Measurements from ENCODE around the gene TNFSF11.

Gene TNFSF11

DNA sequence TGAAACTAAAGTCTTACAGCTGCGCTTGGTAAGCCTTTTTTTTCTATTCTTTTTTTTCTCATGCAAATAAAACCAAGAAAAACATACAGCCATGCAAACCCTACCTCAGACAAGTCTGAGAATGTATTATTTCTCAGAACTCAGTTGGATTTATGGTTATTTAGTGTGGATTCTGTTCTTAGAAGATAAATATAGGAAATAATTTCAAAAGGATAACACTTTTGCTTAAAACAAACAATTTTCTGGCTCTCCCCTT lies 40.7 kb upstream of the TNFSF11 start:
- Histone ChIP-seq H3K36me3 (replicated peaks; ENCODE audit: insufficient read depth, low read length) (no peaks in the 10 kb centered on the region), H3K9me3 (replicated peaks; ENCODE audit: insufficient read depth, low read length) (no peaks in the 10 kb centered on the region), H3F3A (ENCODE audit: insufficient read depth, low read length) (no peaks in the 10 kb centered on the region), H3K9me2 (replicated peaks; ENCODE audit: insufficient read depth, low read length) (no peaks in the 10 kb centered on the region), H2AFZ (ENCODE audit: low read length) (no peak overlapping the region), H3K4me3 (ENCODE audit: low read length) (no peak overlapping the region), H3K27ac (ENCODE audit: low read length) (no peak overlapping the region), H3K4me1 (ENCODE audit: low read length) (no peaks in the 10 kb centered on the region), H3K4me2 (ENCODE audit: low read depth, low read length) (no peak overlapping the region), H3K79me2 (ENCODE audit: low read length) (no peaks in the 10 kb centered on the region), H3K9ac (ENCODE audit: low read length) (no peak overlapping the region), H4K20me1 (ENCODE audit: insufficient read depth, low read length) (no peaks in the 10 kb centered on the region), H3K27me3 (replicated peaks; ENCODE audit: insufficient read depth, low read length) (no peaks in the 10 kb centered on the region)
- no peak for TF ChIP-seq EZH2 (optimal IDR thresholded peaks at IDR 0.05; ENCODE audit: low read depth, low read length)
- no peak for TF ChIP-seq EZH2phosphoT487 (IDR thresholded peaks at IDR 0.05; ENCODE audit: low read length)
- TF ChIP-seq, protein P1, sequence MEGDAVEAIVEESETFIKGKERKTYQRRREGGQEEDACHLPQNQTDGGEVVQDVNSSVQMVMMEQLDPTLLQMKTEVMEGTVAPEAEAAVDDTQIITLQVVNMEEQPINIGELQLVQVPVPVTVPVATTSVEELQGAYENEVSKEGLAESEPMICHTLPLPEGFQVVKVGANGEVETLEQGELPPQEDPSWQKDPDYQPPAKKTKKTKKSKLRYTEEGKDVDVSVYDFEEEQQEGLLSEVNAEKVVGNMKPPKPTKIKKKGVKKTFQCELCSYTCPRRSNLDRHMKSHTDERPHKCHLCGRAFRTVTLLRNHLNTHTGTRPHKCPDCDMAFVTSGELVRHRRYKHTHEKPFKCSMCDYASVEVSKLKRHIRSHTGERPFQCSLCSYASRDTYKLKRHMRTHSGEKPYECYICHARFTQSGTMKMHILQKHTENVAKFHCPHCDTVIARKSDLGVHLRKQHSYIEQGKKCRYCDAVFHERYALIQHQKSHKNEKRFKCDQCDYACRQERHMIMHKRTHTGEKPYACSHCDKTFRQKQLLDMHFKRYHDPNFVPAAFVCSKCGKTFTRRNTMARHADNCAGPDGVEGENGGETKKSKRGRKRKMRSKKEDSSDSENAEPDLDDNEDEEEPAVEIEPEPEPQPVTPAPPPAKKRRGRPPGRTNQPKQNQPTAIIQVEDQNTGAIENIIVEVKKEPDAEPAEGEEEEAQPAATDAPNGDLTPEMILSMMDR (IDR thresholded peaks at IDR 0.05; ENCODE audit: low read length): no peak
- no peak for DNase-seq

DNA sequence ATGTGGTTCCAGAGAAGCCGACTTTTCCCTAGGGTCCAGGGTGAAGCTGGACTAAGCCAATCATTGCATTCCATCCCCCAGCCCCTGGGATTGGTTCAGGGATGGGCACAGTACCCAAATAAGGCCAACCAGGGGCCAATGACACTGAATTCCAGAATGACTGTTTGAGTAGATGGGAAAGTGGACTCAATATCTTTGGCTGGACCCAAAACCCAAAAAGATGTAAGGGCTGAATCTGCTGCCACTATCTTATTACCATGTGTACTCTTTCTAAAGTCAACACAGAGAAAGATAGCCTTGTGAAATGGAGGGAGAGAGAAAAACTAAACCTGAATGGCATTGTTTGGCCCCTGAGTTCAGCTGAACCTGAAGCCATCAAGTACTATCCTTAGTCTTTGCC lies 39.2 kb upstream of the TNFSF11 start:
- no peaks in the 10 kb centered on the region for H3K36me3 ChIP-seq (replicated peaks; ENCODE audit: insufficient read depth, low read length)
- no peak overlapping the region for H3K27ac ChIP-seq (ENCODE audit: low read length)
- H3F3A ChIP-seq (ENCODE audit: insufficient read depth, low read length): no peaks in the 10 kb centered on the region
- H3K79me2 ChIP-seq (ENCODE audit: low read length): no peaks in the 10 kb centered on the region
- DNase-seq: no peak
- H3K9me3 ChIP-seq (replicated peaks; ENCODE audit: insufficient read depth, low read length): no peaks in the 10 kb centered on the region
- H3K27me3 ChIP-seq (replicated peaks; ENCODE audit: insufficient read depth, low read length): no peaks in the 10 kb centered on the region
- TF ChIP-seq EZH2 (optimal IDR thresholded peaks at IDR 0.05; ENCODE audit: low read depth, low read length) (no peak), EZH2phosphoT487 (IDR thresholded peaks at IDR 0.05; ENCODE audit: low read length) (no peak)
- TF ChIP-seq, protein P1 (IDR thresholded peaks at IDR 0.05; ENCODE audit: low read length): no peak
- H3K9ac ChIP-seq (ENCODE audit: low read length): no peak overlapping the region
- H3K4me1 ChIP-seq (ENCODE audit: low read length): no peaks in the 10 kb centered on the region
- no peaks in the 10 kb centered on the region for H3K9me2 ChIP-seq (replicated peaks; ENCODE audit: insufficient read depth, low read length)
- no peaks in the 10 kb centered on the region for H4K20me1 ChIP-seq (ENCODE audit: insufficient read depth, low read length)
- no peak overlapping the region for H2AFZ ChIP-seq (ENCODE audit: low read length)
- no peak overlapping the region for H3K4me3 ChIP-seq (ENCODE audit: low read length)
- no peak overlapping the region for H3K4me2 ChIP-seq (ENCODE audit: low read depth, low read length)

DNA sequence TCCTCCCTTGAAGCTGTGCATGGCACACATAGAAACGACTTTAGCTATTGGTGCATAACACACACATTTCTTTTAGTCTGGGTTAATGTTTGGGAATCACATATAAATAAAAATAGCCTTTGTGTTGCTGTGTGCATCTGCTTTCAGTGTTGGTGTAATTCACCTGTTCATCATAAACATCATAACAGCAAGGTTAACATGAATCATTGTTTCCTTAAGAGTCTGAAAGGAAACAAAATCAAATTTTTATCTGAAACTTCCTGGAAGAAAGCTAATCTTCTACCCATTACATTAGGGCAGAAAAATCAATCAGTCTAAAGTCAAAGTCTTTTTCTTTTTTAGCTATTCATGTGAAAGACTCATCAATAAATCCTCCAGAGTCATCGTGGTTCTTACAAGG lies 35.0 kb upstream of the TNFSF11 start:
- Histone ChIP-seq H4K20me1 (ENCODE audit: insufficient read depth, low read length) (no peaks in the 10 kb centered on the region), H3K9ac (ENCODE audit: low read length) (no peak overlapping the region), H3K4me1 (ENCODE audit: low read length) (no peaks in the 10 kb centered on the region), H3K4me3 (ENCODE audit: low read length) (no peak overlapping the region), H3K9me2 (replicated peaks; ENCODE audit: insufficient read depth, low read length) (no peaks in the 10 kb centered on the region), H3K36me3 (replicated peaks; ENCODE audit: insufficient read depth, low read length) (no peaks in the 10 kb centered on the region), H3F3A (ENCODE audit: insufficient read depth, low read length) (no peaks in the 10 kb centered on the region), H2AFZ (ENCODE audit: low read length) (no peak overlapping the region), H3K79me2 (ENCODE audit: low read length) (no peaks in the 10 kb centered on the region), H3K9me3 (replicated peaks; ENCODE audit: insufficient read depth, low read length) (no peaks in the 10 kb centered on the region), H3K27me3 (replicated peaks; ENCODE audit: insufficient read depth, low read length) (no peaks in the 10 kb centered on the region), H3K4me2 (ENCODE audit: low read depth, low read length) (no peak overlapping the region), H3K27ac (ENCODE audit: low read length) (no peak overlapping the region)
- no peak for DNase-seq
- TF ChIP-seq, protein P1 (IDR thresholded peaks at IDR 0.05; ENCODE audit: low read length): no peak
- no peak for TF ChIP-seq EZH2 (optimal IDR thresholded peaks at IDR 0.05; ENCODE audit: low read depth, low read length)
- no peak for TF ChIP-seq EZH2phosphoT487 (IDR thresholded peaks at IDR 0.05; ENCODE audit: low read length)

DNA sequence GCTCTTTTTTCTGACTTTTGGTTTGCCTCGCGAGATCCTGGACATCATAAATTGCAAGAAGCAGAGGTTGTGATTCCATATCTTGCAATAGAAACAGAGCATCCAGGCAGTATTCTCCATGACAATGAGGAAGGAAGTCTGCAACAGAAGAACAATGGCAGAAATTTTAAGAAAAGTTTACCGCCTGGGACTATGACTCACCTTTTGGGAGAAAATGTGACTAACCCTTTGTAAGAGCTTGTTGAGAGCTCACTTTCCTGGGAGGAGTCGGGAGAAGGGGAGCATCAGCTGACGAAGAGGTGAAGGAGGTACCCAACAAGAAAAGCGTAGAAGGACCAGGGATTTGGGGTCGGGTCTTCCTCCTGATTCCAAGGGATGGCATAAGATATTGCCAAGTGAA lies 34.3 kb upstream of the TNFSF11 start:
- Histone ChIP-seq H3K4me1 (ENCODE audit: low read length) (no peaks in the 10 kb centered on the region), H3K79me2 (ENCODE audit: low read length) (no peaks in the 10 kb centered on the region), H3K4me3 (ENCODE audit: low read length) (no peak overlapping the region), H3K27me3 (replicated peaks; ENCODE audit: insufficient read depth, low read length) (no peaks in the 10 kb centered on the region), H3K9me2 (replicated peaks; ENCODE audit: insufficient read depth, low read length) (no peaks in the 10 kb centered on the region), H3K27ac (ENCODE audit: low read length) (no peak overlapping the region), H3K4me2 (ENCODE audit: low read depth, low read length) (no peak overlapping the region), H2AFZ (ENCODE audit: low read length) (no peak overlapping the region), H3K9me3 (replicated peaks; ENCODE audit: insufficient read depth, low read length) (no peaks in the 10 kb centered on the region), H3F3A (ENCODE audit: insufficient read depth, low read length) (no peaks in the 10 kb centered on the region), H3K36me3 (replicated peaks; ENCODE audit: insufficient read depth, low read length) (no peaks in the 10 kb centered on the region), H4K20me1 (ENCODE audit: insufficient read depth, low read length) (no peaks in the 10 kb centered on the region), H3K9ac (ENCODE audit: low read length) (no peak overlapping the region)
- TF ChIP-seq EZH2 (optimal IDR thresholded peaks at IDR 0.05; ENCODE audit: low read depth, low read length) (no peak), EZH2phosphoT487 (IDR thresholded peaks at IDR 0.05; ENCODE audit: low read length) (no peak)
- TF ChIP-seq, protein P1 (IDR thresholded peaks at IDR 0.05; ENCODE audit: low read length): no peak
- no peak for DNase-seq
